Psoas muscle (tissue), 8 donors: ENCODE results near the gene VDR. TPM values are rescaled to one million over a fixed set of nuclear protein-coding genes. Genes with fewer than 3 reads are reported as not detected.

Experiments used
- ATAC-seq, 4 donors: fragments of 200-7000 bp; cut with Tn5 transposase; one replicate each; pipeline ENCODE4 v1.9.1; 2020; ENCODE audit warnings: moderate library complexity in 3 of 4, mild to moderate bottlenecking in 2 of 4
- DNase-seq, 2 donors: peaks; one replicate each; pipeline ENCODE4 v3.0.0-alpha.2; 2020
- H3K27ac ChIP-seq: fragments of 200-600 bp; one replicate; pipeline ENCODE4 v1.8.0; 2022
- H3K27me3 ChIP-seq, 3 donors: fragments of 200-600 bp in 1 of 3; one replicate each; pipeline versions ENCODE4 v1.6.1 to v1.8.0; 2013 to 2022; ENCODE audit warnings: low read length in 2 of 3, mild to moderate bottlenecking in 2 of 3, moderate library complexity in 1 of 3; ENCODE audit not compliant: insufficient read depth in 3 of 3
- H3K36me3 ChIP-seq, 2 donors: fragments of 200-600 bp in 1 of 2; one replicate each; pipeline versions ENCODE4 v1.6.1 to v1.8.0; 2013 to 2022; ENCODE audit warnings: low read depth in 1 of 2, mild to moderate bottlenecking in 1 of 2, moderate library complexity in 1 of 2; ENCODE audit not compliant: insufficient read depth in 1 of 2
- H3K4me1 ChIP-seq: fragments of 200-600 bp; one replicate; pipeline ENCODE4 v1.8.0; 2022
- H3K4me3 ChIP-seq: fragments of 200-600 bp; one replicate; pipeline ENCODE4 v1.8.0; 2022; ENCODE audit warnings: mild to moderate bottlenecking
- H3K9me3 ChIP-seq: fragments of 200-600 bp; one replicate; pipeline ENCODE4 v1.8.0; 2022
- WGBS, 3 donors: extraction: QIAGEN DNeasy Blood & Tissue Kit; methylation state at CpG; one replicate each; pipeline versions ENCODE4 v1.1.6 to v1.1.7; 2013; 5-methylcytosine and 5-hydroxymethylcytosine counted together
- intact Hi-C, 2 donors: fragments of 100-400 bp; cut with DNase I; formaldehyde crosslinking; loops; one replicate each; pipeline versions ENCODE4 v1.11.0 to v1.14.2; 2022
- polyA plus RNA-seq, 3 donors: library from polyadenylated mRNA; stranded (reverse); fragments of 200-250 nt; gene quantifications; one replicate each; pipeline ENCODE4 v1.2.3, GENCODE V29; 2013
- total RNA-seq, 4 donors: library from RNA; stranded (reverse); fragmentation: NEBNext Ultra II Directional in 2 of 4; extraction: Animal tissue kit (Norgen Biotek cat#: 25700) in 2 of 4; gene quantifications; one replicate each; pipeline versions ENCODE4 v1.2.1 to v1.2.4, GENCODE V29; 2021 to 2023
- TF ChIP-seq, protein P1 (sequence below): fragments of 200-600 bp; IDR thresholded peaks from one replicate; pipeline ENCODE4 v1.8.0; 2022; ENCODE audit warnings: antibody characterized with exemption
- donor health status: healthy with polysubstance abuse.
- donor health status: DM: no; HTN: no; CAD: no; lungs with moderate emphysema.
- donor health status: Bipolar disorder and iron deficiency.
- donor health status: healthy.
- donor health status: DM: yes; HTN: yes; CAD: no.
- donor health status: DM: no; HTN: no; CAD: no.
- donor health status: DM: no; HTN: no; CAD: no.
- donor health status: DM: yes; HTN: yes; CAD: no.

The VDR gene
- total and polyA plus RNA-seq, 7 donors: 0.62 to 6.1 (median 3.0) TPM

DNA sequence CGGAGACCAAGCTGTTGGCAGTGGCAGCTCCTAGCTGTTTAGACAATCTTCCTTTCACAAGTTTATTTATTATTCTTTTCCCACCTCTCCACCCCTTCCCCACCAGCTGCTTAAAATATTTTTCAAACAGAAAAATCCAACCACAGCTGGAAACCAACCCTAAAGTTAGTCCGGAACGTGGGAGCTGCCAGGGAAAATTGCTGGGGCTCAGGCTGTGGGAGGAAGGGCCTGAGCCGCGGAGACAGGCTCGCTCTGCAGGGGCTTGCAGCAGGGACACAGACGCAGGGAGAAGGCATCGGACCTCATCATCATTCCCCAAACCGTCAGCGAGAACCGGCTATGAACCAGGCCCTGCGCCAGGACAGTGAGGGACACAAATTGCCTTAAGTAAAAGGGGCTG lies 42.5 kb upstream of the VDR start:
- H3K36me3 ChIP-seq: no peaks in the 10 kb centered on the region
- no peak for DNase-seq
- H3K4me3 ChIP-seq: no peak overlapping the region
- intact Hi-C loops: no loop called here
- WGBS, 3 donors: 59 to 66% (median 61%) methylated on average over 12 of the region's 12 CpGs
- H3K4me1 ChIP-seq: no peaks in the 10 kb centered on the region
- ATAC-seq: no peak
- TF ChIP-seq, protein P1, sequence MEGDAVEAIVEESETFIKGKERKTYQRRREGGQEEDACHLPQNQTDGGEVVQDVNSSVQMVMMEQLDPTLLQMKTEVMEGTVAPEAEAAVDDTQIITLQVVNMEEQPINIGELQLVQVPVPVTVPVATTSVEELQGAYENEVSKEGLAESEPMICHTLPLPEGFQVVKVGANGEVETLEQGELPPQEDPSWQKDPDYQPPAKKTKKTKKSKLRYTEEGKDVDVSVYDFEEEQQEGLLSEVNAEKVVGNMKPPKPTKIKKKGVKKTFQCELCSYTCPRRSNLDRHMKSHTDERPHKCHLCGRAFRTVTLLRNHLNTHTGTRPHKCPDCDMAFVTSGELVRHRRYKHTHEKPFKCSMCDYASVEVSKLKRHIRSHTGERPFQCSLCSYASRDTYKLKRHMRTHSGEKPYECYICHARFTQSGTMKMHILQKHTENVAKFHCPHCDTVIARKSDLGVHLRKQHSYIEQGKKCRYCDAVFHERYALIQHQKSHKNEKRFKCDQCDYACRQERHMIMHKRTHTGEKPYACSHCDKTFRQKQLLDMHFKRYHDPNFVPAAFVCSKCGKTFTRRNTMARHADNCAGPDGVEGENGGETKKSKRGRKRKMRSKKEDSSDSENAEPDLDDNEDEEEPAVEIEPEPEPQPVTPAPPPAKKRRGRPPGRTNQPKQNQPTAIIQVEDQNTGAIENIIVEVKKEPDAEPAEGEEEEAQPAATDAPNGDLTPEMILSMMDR: no peak
- peaks cover 0 to 9% (median 0%) of the 10 kb centered on the region in 3 donors for H3K27me3 ChIP-seq
- H3K27ac ChIP-seq: no peak overlapping the region
- no peaks in the 10 kb centered on the region for H3K9me3 ChIP-seq

DNA sequence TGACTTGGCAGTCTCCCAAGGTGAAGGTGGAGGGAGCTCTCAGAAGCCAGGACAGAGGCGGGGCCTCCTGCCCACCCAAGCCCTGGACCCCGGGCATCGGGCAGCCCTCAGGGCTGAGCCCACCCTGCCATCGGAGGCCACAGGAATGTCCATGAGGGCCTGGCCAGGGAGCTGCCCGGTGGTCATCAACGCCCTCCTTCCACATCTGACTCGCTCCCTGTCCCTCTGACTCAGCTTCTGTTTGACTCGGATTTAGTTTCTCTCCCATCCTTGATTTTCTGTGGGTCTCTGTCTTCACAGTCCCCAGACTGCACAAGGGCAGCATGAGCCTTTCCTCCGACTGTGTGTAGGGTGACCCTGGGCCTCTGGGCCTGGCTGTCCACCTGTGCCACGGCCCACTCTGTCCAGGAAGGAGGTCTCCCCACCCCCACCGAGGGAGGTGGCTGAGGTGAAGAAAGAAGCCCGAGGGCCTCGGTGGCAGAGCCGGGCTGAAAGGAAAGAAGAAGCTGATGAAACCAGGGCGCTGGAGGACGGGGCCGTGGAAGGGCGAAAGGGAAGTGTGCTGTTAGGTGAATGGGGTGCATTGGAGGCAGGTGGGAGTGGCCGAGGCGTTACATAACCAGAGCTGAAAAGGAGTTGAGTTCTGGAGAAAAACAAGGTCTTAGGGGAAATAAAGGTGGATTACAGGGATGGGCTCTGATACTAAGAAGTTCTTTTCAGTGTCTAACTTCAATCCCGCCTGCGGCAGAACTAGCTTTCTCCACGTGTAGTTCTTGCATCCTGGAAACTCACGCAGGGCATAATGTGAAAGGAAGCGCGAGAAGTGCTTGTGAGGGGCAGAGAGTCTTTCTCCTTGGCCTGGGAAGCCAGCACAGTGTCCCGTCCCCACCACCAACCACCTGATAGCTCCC lies 41.9 kb upstream of the VDR start:
- no peaks in the 10 kb centered on the region for H3K4me1 ChIP-seq
- H3K27me3 ChIP-seq: peaks cover 0 to 16% (median 4%) of the 10 kb centered on the region in 3 donors
- intact Hi-C loops: no loop called here
- no peak overlapping the region for H3K4me3 ChIP-seq
- no peaks in the 10 kb centered on the region for H3K9me3 ChIP-seq
- no peak for DNase-seq
- no peak overlapping the region for H3K27ac ChIP-seq
- ATAC-seq: no peak
- WGBS, 3 donors: 67 to 76% (median 74%) methylated on average over 26 to 27 of the region's 27 CpGs
- no peaks in the 10 kb centered on the region for H3K36me3 ChIP-seq
- TF ChIP-seq, protein P1: no peak

DNA sequence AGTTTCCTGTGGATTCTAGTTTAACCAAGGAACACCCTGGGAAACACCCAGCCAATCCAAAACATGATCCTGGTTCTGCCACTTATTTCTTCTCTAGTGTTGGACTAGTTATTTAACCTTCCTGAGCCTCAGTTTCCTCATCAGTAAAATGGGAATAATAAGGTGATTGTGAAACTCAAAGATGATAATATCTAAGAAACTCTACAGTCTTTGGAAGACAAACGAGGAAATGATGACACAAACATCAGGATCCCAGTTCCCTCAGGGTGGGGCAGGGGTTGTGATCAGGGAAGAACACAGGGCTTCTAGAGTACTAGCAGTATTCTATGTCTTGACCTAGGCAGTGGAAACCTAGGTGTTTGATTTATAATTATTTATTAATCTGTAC lies 40.5 kb upstream of the VDR start:
- H3K4me1 ChIP-seq: no peaks in the 10 kb centered on the region
- no peak for ATAC-seq
- 68 to 77% (median 74%) methylated on average over 1 of the region's 1 CpG for WGBS, 3 donors
- H3K27me3 ChIP-seq: peaks cover 0 to 16% (median 4%) of the 10 kb centered on the region in 3 donors
- DNase-seq: no peak
- no peaks in the 10 kb centered on the region for H3K36me3 ChIP-seq
- no peak overlapping the region for H3K4me3 ChIP-seq
- intact Hi-C loops: no loop called here
- TF ChIP-seq, protein P1: no peak
- no peaks in the 10 kb centered on the region for H3K9me3 ChIP-seq
- H3K27ac ChIP-seq: no peak overlapping the region

DNA sequence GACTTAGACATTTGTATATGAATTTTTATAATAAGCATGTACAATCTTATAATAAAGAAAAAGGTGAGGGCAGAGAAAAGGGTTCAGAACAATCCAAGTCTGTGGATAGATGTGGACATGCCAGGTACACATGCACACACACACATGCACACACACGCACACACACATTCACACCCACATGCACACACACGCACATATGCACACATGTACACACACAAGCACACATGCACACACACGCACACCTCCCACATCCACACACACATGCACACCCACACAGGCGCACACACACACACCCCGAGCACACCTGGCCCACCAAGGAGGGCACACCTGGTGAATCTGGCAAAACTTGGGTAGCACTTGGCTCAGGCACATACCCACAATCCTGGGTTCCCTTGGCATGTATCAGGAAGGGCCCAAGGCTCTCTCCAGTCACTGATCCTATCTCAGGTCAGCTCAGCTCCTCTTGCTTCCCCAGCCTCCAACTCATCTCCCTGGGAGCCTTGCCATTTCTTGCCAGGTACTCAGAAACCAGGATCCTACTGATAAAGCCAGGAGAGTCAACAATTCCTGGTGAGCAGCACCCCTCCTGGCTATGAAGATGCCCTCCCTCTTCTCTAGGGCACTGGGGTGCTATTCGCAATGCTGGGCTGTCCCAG lies 40.0 kb upstream of the VDR start:
- no peak for ATAC-seq
- intact Hi-C loops: loop anchor here in 1 of 2 donors (5.0 kb wide), 1 partner anchor 222 kb away; no protein-coding TSS in a partner anchor
- Histone ChIP-seq H3K9me3 (no peaks in the 10 kb centered on the region), H3K4me3 (no peak overlapping the region), H3K27ac (no peak overlapping the region), H3K4me1 (no peaks in the 10 kb centered on the region), H3K27me3 (peaks cover 0 to 16% (median 4%) of the 10 kb centered on the region in 3 donors), H3K36me3 (no peaks in the 10 kb centered on the region)
- TF ChIP-seq, protein P1: no peak
- 84 to 92% (median 88%) methylated on average over 6 of the region's 6 CpGs for WGBS, 3 donors
- no peak for DNase-seq
